NCI-H2196 (cell line): ENCODE results near the gene MAPK14.
"Not testable (repeated sequence)": the region's sequence is repeated elsewhere in the genome, so short reads cannot be mapped to it uniquely, and the experiment has no call there.

Experiments used
- DNase-seq: peaks from one replicate; lab custom pipeline; 2025; ENCODE audit not compliant: unreplicated experiment; lab: John Stamatoyannopoulos, UW

MAPK14 gene

DNA sequence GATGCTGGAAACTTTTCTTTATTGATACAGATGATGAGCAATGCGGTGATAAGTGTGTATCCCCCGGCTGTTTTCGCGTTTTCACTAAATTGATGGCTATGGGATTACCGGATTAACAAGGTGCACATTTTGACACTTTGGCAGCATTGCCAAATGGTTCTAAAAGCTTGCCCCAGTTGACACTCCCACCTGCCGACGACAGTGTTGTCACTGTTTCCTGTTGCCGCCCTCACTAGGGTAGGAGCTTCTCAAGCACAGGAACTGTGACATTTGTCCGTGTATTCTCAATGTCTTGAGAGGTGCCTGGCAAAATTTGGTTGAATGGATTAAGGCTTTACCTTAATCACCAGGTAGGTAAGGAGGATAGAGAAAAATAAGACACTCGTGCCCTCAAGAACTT, 92.9 kb downstream of the MAPK14 start:
- DNase-seq = no peak

DNA sequence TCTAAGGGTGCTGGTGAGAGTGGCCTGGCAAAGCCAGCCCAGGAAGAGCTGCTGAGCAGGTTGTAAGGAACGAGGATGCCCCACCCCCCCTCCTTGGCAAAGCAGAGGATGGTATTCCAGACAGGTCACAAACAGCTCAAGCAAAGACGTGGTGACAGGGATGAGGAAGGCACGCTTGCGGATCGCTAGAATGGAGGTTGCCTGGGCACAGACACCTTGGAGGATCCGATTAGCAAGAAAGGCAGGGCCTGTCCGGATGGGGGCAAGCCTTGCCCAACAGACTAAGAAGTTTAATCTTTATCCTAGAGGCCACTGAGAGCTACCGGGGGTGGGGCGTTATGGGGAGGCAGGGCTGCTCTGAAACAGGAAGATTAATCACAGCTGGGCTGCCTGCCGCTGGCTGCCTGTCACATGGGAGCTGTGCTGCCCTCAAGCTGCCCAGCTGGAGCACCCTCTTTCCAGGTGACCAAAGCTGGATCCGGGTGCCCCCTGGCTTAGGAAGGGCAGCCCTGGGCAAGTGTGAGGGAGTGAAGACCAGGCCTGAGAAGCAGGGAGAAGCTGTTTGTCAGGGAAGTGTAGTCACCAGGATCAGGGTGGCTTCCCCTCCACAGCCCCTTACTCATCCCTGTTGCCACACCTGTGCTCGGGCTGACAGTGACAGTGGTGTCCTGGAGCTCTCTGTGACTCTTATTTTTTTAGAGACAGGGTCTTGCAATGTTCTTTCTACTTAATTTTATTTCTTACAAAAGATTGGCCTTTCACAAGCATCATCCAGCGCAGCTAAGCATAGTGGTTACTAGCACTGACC, 93.6 kb downstream of the MAPK14 start:
- DNase-seq = no peak

DNA sequence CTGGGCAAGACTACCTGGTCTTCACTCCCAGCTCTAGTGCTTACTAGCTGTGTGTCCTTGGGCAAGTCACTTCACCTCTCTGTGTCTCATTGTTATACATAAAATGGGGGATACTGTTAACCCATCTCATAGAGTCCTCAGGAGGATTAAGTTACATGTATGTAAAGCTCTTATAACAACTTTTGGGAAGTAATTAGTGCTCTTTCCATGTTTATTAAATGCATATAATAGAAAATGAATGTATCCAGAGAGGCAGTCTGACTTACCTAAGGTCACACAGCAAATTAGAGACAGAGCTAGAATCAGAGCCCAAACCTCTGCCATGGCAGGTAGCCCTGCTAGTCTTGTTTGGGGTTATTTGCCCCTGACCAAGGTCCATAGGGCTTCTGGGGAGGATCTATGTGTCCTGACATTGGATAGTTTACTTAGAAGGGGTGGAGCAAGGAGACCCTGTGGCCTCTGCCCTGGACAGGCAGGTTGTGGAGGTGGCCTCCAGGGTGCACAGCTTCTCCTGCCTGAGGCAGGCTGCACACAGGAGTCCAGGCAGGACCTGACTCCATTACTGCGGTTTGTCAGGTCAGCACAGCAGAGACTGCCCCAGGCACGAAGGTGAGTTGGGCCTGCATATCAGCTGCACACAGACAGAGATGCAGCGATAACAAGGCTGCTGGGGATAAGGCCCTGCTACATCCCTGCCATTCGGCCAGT, 94.3 kb downstream of the MAPK14 start:
- no peak for DNase-seq

DNA sequence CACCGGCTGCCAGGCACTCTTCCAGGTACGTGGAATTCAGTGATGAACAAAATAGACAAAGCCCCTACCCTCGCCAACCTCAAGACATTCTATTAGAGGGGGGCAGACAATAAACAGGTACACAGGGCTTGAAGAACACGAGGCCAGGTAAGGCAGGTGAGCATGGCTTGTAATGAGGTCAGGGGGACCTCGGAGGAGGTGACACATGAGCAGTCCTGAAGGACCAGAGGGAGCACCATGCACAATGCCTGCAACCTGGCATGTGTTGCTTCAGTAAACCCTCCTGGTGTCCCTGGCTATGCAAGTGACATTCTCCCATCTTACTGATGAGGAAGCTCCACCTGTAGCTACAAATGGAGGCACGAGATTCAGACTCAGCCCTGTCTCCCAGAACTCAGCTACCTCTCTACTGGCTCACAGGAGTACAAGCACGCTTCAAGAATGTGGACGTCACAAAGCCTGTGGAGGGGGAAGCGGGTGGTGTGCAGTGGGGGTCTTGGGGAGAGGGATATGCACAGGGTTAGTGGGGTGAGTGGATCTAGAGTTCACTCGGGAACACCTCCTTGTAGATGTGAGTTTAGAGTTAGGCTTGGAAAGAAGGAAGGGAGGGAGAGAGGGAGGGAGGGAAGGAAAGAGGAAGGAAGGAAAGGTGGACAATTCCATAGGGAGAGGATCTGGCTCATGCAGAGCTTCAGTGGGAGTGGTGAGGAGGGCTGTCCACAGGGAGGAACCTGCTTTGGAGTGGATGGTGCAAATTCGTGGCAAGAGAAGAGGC, 95.1 kb downstream of the MAPK14 start:
- no peak for DNase-seq

DNA sequence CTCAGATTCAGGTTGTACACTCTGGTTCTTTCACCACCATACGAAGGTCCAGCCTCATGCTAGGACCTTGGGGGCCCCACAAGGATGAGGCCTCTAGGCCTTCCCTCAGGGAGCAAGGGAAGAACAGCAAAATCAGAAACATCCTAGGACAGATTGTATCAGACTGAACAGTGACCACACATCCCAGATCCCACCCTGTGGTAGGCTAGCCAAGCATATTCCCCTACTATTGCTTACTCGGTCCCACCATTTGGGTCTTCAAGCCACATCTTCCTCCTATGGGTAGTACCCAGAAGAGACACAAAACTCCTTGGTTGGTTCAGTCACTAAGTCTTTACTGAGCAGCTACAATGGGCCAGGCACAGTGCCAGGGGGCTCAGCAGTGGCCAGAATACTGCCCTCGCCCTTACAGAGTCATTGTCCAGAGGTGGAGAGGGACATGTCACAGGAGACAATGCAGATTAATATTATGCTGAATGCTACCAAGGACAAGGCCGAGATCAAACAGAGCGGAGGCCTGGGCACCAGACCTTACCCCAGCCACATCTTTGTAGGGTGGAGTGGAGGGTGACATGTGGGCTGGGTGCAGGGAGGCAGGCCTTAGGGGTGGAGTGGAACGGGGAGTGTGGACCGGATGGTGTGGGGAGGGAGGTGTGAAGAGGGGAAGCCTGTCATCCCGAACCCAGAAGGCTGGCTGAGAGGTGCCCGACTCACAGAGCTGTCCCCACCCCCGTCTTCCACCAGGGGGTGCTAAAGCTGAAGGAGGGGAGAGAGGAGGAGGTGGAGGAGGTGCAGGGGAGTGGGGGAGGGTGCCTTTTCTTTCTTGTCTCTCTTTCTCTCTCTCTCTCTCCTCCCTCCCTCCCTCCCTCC, 95.9 kb downstream of the MAPK14 start:
- DNase-seq = peak; percentile 91

DNA sequence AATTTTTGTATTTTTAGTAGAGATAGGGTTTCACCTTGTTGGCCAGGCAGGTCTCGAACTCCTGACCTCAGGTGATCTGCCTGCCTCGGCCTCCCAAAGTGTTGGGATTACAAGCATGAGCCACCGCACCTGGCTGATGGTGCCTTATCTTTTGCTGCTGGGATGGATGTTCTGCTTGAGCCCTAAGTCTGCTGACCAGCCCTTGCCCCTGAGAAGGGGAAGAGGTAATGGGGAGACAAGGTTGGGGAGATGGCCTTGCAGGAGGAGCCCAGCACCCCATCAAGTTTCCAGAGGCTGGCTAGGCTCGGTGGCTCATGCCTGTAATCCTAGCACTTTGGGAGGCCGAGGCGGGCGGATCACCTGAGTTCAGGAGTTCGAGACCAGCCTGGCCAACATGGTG, 96.7 kb downstream of the MAPK14 start:
- not testable (repeated sequence) for DNase-seq

DNA sequence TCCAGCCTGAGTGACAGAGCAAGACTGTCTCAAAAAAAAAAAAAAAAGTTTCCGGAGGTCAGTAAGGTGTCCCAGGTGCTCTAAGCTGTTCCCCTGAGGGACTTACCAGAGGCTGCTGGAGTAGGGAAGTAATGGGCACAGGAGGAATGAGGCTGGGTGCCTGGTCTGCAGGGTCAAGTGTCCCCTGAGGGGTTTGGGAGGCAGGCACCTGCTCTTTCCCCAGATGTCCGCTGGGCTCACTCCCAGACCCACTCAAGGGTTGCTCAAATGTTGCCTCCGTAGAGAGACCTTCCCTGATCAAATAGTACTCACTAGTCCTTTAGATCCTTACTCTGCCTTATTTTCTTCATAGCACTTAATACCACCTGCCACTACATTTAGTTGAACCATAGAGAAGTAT, 97.3 kb downstream of the MAPK14 start:
- peak; percentile 55 for DNase-seq

DNA sequence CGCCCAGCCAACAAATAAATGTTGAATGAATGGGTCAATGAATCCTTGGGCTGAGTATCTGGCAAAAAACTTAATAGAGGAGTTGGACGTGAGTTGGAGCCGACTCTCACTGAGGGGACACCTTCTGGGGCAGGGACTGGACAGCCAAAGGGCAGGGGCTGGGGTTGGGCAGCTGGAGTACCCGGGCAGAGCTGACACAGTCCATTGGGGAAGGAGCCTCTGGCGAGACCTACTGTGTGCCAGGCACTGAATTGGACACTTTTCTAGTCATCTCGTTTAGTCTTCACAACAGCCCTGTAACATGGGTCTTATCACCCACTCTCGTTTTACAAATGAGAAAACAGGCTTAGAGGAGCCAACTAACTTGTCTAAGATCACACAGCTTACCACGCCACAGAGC, 98.0 kb downstream of the MAPK14 start:
- DNase-seq = no peak

DNA sequence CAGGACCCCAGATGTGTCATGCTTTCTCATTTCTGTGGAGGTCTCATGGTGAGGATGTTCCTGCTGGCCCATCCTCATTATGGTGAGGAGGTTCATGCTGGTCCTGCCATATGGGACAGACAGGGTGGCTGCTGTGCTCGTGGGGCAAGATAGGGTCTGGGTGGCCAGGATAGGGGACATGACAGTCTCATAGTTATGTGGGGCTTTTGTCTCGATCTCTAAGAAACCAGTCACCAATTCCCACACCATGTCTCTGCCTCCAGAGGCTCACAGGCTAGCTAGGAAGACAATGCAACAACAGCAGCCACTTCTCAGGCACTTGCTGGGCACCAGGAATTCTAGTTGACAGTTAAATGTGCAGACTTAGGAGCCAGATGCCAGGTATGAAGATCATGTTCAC, 98.5 kb downstream of the MAPK14 start:
- no peak for DNase-seq

DNA sequence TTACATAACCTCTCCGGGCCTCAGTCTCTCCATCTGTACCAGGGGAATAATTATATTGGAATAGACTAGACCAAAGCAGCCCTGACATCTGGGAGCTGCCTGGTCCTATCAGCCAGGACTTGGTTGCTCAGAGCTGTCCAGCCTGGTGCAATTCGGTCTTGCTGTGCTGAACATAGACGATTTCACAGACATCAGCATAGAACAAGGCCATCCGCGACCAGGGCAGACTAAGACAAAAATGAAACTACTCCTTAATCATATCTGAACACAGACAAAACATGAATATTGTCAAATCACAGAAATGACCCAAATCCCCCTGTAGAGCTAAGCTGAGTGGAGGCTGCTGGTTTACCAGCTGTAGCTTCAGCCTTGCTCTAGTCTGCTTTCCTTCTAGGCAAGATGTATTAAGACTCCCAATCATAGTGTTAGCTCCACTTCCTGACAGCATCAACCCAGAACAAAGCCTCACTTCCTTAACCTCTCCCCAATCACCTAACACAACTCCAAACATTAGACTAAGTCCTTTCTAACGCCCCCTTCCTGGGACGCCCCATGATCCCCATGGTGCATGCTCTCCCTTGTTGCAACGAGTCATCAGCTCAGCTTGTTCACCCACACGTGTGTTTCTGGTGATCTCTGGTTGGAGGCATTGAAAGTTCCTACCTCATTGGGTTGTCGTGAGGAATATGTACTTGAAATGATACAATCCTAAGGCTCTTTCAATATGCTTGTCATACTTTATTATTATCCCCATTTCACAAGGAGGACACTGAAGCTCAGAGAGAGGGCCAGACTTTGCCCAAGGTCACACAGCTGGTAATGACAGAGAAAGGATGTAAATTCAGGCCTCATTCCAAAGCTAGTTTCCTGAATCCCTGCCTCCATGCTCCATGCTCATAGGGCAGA, 99.2 kb downstream of the MAPK14 start:
- no peak for DNase-seq

DNA sequence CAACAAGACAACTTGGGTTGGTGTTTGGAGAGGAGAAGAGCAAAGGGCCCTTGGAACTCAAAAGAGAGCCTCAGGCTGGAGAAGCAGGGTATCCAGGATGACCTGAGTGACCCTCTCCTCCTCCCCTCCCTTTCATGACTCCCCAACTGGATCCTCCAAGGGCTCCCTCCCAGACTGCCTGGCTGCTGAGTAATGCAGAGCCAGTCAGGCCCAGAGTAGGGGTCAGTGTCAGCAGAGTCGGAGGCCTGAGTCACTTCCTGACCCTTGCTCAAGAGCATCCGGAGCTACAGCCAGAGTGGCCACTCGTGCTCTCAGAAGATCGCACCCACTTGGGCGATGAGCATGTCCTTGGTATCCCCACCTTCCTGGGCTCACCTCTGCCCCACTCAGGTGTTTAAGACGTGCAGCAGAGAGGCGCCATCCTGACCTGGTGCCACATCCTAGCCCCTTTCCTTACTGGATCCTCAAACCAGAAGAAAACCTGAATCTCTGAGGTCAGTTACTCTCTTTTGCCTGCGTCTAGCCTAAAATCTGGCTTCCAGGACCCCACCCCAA, 99.9 kb downstream of the MAPK14 start:
- DNase-seq = no peak

DNA sequence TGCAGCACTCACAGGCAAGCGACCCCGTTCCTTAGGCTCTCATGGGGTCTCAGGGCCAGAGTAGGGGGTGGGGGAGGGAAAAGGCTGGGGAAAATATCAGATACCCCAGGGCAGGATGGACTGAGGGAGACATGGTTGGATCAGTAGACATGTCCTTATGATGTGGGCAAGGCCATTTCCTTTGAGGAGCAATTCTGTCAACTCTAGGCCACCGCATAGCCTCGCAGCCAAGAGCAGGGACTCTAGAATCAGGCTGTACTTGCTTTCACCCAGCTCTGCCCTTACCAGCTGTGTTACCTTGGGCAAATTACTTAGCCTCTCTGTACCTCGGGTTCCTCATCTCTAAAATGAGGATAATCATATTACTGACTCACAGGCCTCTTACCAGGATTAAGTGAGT, 100.5 kb downstream of the MAPK14 start:
- no peak for DNase-seq

DNA sequence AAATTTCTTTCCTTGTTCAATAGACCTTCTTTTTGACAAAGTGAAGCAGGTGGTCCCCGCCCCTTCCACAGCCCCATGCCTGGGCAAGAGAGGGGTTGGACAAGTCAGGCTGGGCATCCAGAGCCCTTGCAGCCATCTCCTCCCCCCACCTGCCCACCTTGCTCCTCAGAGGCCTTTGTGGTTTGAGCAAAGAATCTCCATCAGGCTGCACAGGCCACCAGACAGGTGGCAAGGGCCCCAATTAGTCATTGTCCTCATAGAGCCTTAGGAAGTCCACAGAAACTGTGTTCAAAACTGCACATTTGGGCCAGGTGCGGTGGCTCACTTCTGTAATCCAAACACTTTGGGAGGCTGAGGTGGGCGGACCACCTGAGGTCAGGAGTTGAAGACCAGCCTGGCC, 101.2 kb downstream of the MAPK14 start:
- DNase-seq = no peak

DNA sequence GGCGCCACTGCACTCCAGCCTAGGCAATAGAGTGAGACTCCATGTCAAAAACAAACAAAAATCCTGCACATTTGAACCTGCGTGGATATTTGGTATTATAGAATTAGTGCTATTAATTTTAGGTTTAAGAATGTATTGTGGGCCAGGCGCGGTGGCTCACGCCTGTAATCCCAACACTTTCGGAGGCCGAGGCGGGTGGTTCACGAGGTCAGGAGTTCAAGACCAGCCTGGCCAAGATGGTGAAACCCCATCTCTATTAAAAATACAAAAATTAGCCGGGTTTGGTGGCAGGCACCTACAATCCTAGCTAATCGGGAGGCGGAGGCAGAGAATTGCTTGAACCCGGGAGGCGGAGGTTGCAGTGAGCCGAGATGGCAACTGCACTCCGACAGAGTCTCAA, 101.7 kb downstream of the MAPK14 start:
- DNase-seq = not testable (repeated sequence)

DNA sequence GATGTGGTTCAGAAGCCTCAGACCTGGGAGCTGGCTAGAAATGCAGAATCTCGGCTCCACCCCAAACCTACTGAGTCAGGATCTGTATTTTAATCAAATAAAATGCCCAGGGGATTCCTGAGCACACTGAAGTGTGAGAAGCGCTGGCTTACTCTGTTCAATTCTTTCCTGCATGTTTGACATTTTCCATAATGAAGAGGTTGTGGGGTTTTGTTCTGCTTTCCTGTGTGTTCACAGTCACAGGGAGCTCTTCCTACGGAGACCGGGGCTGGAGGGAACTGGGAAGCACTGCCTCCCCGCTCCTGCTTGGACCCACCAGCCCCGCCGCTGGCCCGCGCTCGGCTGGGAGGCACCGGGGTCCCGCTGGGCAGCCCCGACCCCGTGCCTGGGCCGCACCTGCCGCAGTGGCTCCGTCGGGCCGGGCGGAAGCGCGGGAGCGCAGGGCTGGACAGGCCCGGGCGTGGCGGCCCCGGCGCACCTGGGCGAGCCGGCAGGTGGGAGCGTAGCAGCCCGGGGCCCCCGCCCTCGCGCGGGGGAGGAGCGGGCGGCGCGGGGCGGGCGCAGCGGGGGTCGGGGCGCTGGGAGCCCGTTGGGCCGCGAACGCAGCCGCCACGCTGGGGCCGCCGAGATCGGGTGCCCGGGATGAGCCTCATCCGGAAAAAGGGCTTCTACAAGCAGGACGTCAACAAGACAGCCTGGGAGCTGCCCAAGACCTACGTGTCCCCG, 102.5 kb downstream of the MAPK14 start, which contains the start of gene MAPK13:
Gene MAPK13, plus strand, starts transcription at position 573 of the 726 bp plus-strand sequence. Its CDS starts 70 bp downstream, at position 643.
- DNase-seq = peak; percentile 81

DNA sequence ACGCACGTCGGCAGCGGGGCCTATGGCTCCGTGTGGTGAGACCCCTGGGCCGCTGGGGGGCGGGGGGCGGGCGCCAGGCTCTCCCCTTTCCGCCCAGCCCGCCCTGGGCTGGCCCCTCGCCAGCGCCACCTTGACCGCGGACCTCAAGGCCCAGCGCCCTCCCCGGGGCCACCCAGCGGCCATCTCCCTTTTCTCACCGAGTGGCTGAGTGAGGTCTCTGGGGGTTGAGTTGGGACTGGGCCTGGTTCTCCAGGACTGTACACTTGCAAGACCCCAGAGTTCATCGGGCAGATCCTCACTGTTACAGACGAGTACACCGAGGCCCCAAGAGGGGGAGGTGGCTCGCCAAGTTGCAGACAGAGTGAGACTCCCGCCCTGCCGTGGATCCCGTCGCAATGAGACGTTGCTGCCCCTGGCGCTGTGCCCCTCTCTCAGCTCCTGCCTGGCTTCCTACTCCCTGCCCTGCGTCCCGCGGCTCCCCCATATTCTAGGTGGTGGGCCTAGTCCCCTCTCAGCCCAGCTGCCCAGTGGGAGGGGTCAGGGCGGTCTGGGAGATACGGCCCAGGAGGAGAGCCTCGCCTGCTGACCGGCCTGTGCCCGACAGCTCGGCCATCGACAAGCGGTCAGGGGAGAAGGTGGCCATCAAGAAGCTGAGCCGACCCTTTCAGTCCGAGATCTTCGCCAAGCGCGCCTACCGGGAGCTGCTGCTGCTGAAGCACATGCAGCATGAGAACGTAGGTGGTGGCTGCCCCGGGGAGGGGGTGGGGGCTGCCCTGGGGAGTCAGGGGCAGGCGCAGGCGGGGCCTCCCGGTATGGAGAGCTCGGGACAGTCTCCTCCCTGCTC, 103.3 kb downstream of the MAPK14 start:
- DNase-seq = peak; percentile 81

DNA sequence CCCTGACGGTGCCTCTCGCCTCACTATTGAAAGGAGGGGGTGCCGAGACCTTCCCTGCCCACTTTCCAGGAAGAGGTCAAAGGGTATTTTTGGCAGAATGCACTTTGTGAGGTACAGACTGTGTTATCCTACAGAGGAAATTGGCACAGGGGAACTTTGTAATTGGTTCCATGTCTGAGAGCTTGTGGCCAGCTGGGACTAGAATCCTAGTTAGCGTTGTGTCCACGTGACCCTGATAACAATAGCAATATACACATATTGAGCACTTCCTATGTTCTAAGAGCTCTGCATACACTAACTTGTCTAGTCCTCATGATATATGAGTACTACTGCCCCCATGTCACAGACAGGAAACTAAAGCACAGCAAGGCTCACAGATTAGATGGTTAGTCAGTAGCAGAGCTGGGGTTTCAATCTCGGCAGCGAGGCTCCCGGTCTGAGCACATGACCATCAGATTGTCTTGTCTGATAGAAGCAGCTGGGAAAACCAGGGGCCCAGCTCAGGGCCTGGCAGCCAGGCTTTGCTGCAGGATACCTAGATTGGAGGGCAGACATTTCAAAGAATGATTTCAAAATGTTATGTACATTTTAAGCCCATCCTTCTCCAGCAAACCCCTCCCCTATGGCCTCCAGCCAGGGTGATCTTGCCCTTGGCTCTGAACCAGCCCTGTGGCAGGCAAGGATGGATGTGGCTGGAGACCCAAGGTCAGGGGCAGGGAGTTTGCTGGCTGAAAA, 104.1 kb downstream of the MAPK14 start:
- DNase-seq = peak; percentile 79
